Measurements from ENCODE around the gene BCL3. TPM values are rescaled to one million over a fixed set of nuclear protein-coding genes. Genes with fewer than 3 reads are reported as not detected.

Gene BCL3
- total and polyA plus RNA-seq, 2 of the 13 experiments (the other 11 are each of a cell fraction or from before 2014, with no cell fraction given): 2.3 to 4.0 TPM

- TF ChIP-seq ZNF598 (CRISPR knock-in tag; IDR thresholded peaks at IDR 0.05; ENCODE audit: borderline replicate concordance): peak; percentile 60; the same call in 1 of the 2 replicates
- TF ChIP-seq ZNF24 (IDR thresholded peaks at IDR 0.05): no peak
- TF ChIP-seq, protein P1, sequence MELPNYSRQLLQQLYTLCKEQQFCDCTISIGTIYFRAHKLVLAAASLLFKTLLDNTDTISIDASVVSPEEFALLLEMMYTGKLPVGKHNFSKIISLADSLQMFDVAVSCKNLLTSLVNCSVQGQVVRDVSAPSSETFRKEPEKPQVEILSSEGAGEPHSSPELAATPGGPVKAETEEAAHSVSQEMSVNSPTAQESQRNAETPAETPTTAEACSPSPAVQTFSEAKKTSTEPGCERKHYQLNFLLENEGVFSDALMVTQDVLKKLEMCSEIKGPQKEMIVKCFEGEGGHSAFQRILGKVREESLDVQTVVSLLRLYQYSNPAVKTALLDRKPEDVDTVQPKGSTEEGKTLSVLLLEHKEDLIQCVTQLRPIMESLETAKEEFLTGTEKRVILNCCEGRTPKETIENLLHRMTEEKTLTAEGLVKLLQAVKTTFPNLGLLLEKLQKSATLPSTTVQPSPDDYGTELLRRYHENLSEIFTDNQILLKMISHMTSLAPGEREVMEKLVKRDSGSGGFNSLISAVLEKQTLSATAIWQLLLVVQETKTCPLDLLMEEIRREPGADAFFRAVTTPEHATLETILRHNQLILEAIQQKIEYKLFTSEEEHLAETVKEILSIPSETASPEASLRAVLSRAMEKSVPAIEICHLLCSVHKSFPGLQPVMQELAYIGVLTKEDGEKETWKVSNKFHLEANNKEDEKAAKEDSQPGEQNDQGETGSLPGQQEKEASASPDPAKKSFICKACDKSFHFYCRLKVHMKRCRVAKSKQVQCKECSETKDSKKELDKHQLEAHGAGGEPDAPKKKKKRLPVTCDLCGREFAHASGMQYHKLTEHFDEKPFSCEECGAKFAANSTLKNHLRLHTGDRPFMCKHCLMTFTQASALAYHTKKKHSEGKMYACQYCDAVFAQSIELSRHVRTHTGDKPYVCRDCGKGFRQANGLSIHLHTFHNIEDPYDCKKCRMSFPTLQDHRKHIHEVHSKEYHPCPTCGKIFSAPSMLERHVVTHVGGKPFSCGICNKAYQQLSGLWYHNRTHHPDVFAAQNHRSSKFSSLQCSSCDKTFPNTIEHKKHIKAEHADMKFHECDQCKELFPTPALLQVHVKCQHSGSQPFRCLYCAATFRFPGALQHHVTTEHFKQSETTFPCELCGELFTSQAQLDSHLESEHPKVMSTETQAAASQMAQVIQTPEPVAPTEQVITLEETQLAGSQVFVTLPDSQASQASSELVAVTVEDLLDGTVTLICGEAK (IDR thresholded peaks at IDR 0.05): no peak
- TF ChIP-seq, protein P1 (CRISPR knock-in tag; IDR thresholded peaks at IDR 0.05): no peak
- peak; percentile 40; the same call in 1 of the 2 replicates for TF ChIP-seq GFI1 (CRISPR knock-in tag; IDR thresholded peaks at IDR 0.05; ENCODE audit: borderline replicate concordance)
- peak; percentile 60 for TF ChIP-seq SAP130 (CRISPR knock-in tag; IDR thresholded peaks at IDR 0.05; ENCODE audit: low read depth)
- no peak for TF ChIP-seq MAFG (CRISPR knock-in tag; IDR thresholded peaks at IDR 0.05)
- TF ChIP-seq PHF21A (CRISPR knock-in tag; IDR thresholded peaks at IDR 0.05): peak; percentile 78
- no peak for TF ChIP-seq CCDC6 (CRISPR knock-in tag; IDR thresholded peaks at IDR 0.05)
- TF ChIP-seq BCL3 (CRISPR knock-in tag; IDR thresholded peaks at IDR 0.05): peak; percentile 55; the same call in 1 of the 2 replicates
- no peak for TF ChIP-seq ZNF282 (IDR thresholded peaks at IDR 0.05; ENCODE audit: partially characterized antibody)
- TF ChIP-seq HOMEZ (CRISPR knock-in tag; IDR thresholded peaks at IDR 0.05; ENCODE audit: low read depth): 0 out of 2 replicates have a peak, but pooled peaks have one; percentile 20
- no peak for TF ChIP-seq CREB1 (IDR thresholded peaks at IDR 0.05)
- 0 out of 2 replicates have a peak, but pooled peaks have one; percentile 20 for TF ChIP-seq CREB1 (CRISPR knock-in tag; IDR thresholded peaks at IDR 0.05)
- peak; percentile 98 for TF ChIP-seq ZMYM3 (CRISPR knock-in tag; IDR thresholded peaks at IDR 0.05)
- TF ChIP-seq HOXA3 (CRISPR knock-in tag; IDR thresholded peaks at IDR 0.05): peak; percentile 73; the same call in 1 of the 2 replicates
- no peak for TF ChIP-seq ZNF253 (CRISPR knock-in tag; IDR thresholded peaks at IDR 0.05; ENCODE audit: borderline replicate concordance)
- TF ChIP-seq BHLHE40 (IDR thresholded peaks at IDR 0.05; ENCODE audit: low read length): no peak
These were observed 16.8 kb downstream of the BCL3 start (continued) for GRCh38 chr19:44765033-44765948.
